ENCODE measurements around the gene PDIK1L. TPM values are rescaled to one million over a fixed set of nuclear protein-coding genes. Genes with fewer than 3 reads are reported as not detected.

PDIK1L gene
- total and polyA plus RNA-seq, 4 donors: 3.2 to 9.2 (median 4.8) TPM

GRCh38 chr1:26130695-26131094 lies 19.1 kb downstream of the PDIK1L start:
- Histone ChIP-seq H3K4me3 (ENCODE audit: low read depth in 1 of 3, low read length in 3 of 3) (no peak overlapping the region), H3K36me3 (ENCODE audit: control insufficient read depth in 4 of 4, insufficient read depth in 3 of 4, low read depth in 1 of 4, low read length in 3 of 4) (no peaks in the 10 kb centered on the region), H3K9me3 (ENCODE audit: control insufficient read depth in 4 of 4, low read length in 3 of 4) (no peaks in the 10 kb centered on the region), H3K4me1 (ENCODE audit: control insufficient read depth in 4 of 4, insufficient read depth in 4 of 4, low read length in 3 of 4) (peaks cover 2 to 11% (median 6%) of the 10 kb centered on the region in 4 donors), H3K9ac (ENCODE audit: low read depth in 1 of 2, low read length in 2 of 2) (no peak overlapping the region), H3K27me3 (ENCODE audit: control insufficient read depth in 4 of 4, insufficient read depth in 4 of 4, low read length in 3 of 4) (no peaks in the 10 kb centered on the region), H3K27ac (ENCODE audit: low read depth in 1 of 2, low read length in 2 of 2) (no peak overlapping the region)
- WGBS: 83% methylated on average over 1 of the region's 1 CpG
- no peak for DNase-seq (ENCODE audit: low spot score)
- TF ChIP-seq YY1 (IDR thresholded peaks at IDR 0.05) (no peak), FOXA2 (IDR thresholded peaks at IDR 0.05) (no peak)

- H3K9me3 ChIP-seq (ENCODE audit: control insufficient read depth in 4 of 4, low read length in 3 of 4): no peaks in the 10 kb centered on the region
- no peaks in the 10 kb centered on the region for H3K27me3 ChIP-seq (ENCODE audit: control insufficient read depth in 4 of 4, insufficient read depth in 4 of 4, low read length in 3 of 4)
- TF ChIP-seq CTCF (IDR thresholded peaks at IDR 0.05; ENCODE audit: low read depth, low read length, missing input control): no peak
- TF ChIP-seq MAX (IDR thresholded peaks at IDR 0.05): no peak
- no peak for TF ChIP-seq SP1 (IDR thresholded peaks at IDR 0.05)
- TF ChIP-seq GABPA (IDR thresholded peaks at IDR 0.05 in 1 of 2, conservative IDR thresholded peaks at IDR 0.05 in 1 of 2): no peak
- no peak for TF ChIP-seq FOXA2 (IDR thresholded peaks at IDR 0.05)
- no peak for TF ChIP-seq FOXA1 (IDR thresholded peaks at IDR 0.05)
- TF ChIP-seq REST (IDR thresholded peaks at IDR 0.05): no peak
- no peak for TF ChIP-seq RAD21 (IDR thresholded peaks at IDR 0.05)
- TF ChIP-seq RXRA (IDR thresholded peaks at IDR 0.05): no peak
- no peak for TF ChIP-seq ZBTB33 (IDR thresholded peaks at IDR 0.05)
- no peak for TF ChIP-seq ATF3 (IDR thresholded peaks at IDR 0.05)
- TF ChIP-seq EGR1 (IDR thresholded peaks at IDR 0.05; ENCODE audit: low read depth in 2 of 2): no peak
- no peak for TF ChIP-seq HNF4A (conservative IDR thresholded peaks at IDR 0.05)
- no peak for DNase-seq (ENCODE audit: low spot score)
- H3K4me3 ChIP-seq (ENCODE audit: low read depth in 1 of 3, low read length in 3 of 3): no peak overlapping the region
- 89% methylated on average over 5 of the region's 5 CpGs for WGBS
- H3K4me1 ChIP-seq (ENCODE audit: control insufficient read depth in 4 of 4, insufficient read depth in 4 of 4, low read length in 3 of 4): peaks cover 2 to 9% (median 4%) of the 10 kb centered on the region in 4 donors
- no peak overlapping the region for H3K9ac ChIP-seq (ENCODE audit: low read depth in 1 of 2, low read length in 2 of 2)
- H3K27ac ChIP-seq (ENCODE audit: low read depth in 1 of 2, low read length in 2 of 2): no peak overlapping the region
- no peaks in the 10 kb centered on the region for H3K36me3 ChIP-seq (ENCODE audit: control insufficient read depth in 4 of 4, insufficient read depth in 3 of 4, low read depth in 1 of 4, low read length in 3 of 4)
These were observed 20.7 kb downstream of the PDIK1L start for GRCh38 chr1:26132128-26132833.

Measured in liver (tissue), 9 donors.